ENCODE results near the gene BMPR1A. TPM values are rescaled to one million over a fixed set of nuclear protein-coding genes. Genes with fewer than 3 reads are reported as not detected.

Gene BMPR1A
- polyA plus RNA-seq, 2 of the 4 experiments (the other 2 are of a cell fraction) = 25.5 to 39.0 TPM

GRCh38 chr10:86715156-86715795, 41.1 kb upstream of the BMPR1A start:
- H3K4me2 ChIP-seq = no peak overlapping the region
- ChIA-PET CTCF (interaction anchor here (0.6 to 2.0 kb wide), 8 partner anchors 9 to 224 kb away, joined by 3 to 6 read pairs (median 3); no protein-coding TSS in a partner anchor), POLR2A (no interaction called here)
- 63% methylated on average over 6 of the region's 6 CpGs for WGBS (ENCODE audit: missing lambda C conversion rate)
- no peaks in the 10 kb centered on the region for H3K9me3 ChIP-seq
- H3K4me1 ChIP-seq = peaks cover 11% of the 10 kb centered on the region; the same call in 2 of the 3 replicates
- no peak for ATAC-seq
- no peak for TF ChIP-seq HMGXB4 (CRISPR knock-in tag; IDR thresholded peaks at IDR 0.05; ENCODE audit: borderline replicate concordance)
- TF ChIP-seq NFE2L2 (conservative IDR thresholded peaks at IDR 0.05; ENCODE audit: low read length) = no peak
- TF ChIP-seq TFCP2L1 (CRISPR knock-in tag; IDR thresholded peaks at IDR 0.05) = no peak
- no peak for TF ChIP-seq EHMT2 (IDR thresholded peaks at IDR 0.05; ENCODE audit: low read depth)
- TF ChIP-seq PHF8 (IDR thresholded peaks at IDR 0.05; ENCODE audit: borderline replicate concordance, low read depth) = no peak
- TF ChIP-seq ATOH8 (CRISPR knock-in tag; IDR thresholded peaks at IDR 0.05; ENCODE audit: low read depth) = no peak
- TF ChIP-seq CHD4 (IDR thresholded peaks at IDR 0.05; ENCODE audit: borderline replicate concordance) = no peak
- TF ChIP-seq EHF (CRISPR knock-in tag; IDR thresholded peaks at IDR 0.05) = no peak
- TF ChIP-seq CHD2 (IDR thresholded peaks at IDR 0.05; ENCODE audit: low read length, partially characterized antibody) = no peak
- no peak for TF ChIP-seq JUNB (IDR thresholded peaks at IDR 0.05)
- DNase-seq (ENCODE audit: low read depth in 1 of 2, low spot score in 1 of 2) = no peak
- H3K4me3 ChIP-seq = no peak overlapping the region
- no peak for FAIRE-seq
- no peak overlapping the region for H3K27ac ChIP-seq

GRCh38 chr10:86715836-86716235, 40.6 kb upstream of the BMPR1A start:
- CTCF ChIA-PET = interaction anchor here (0.6 to 2.0 kb wide), 5 partner anchors 8 to 223 kb away, joined by 3 to 6 read pairs (median 3); no protein-coding TSS in a partner anchor
- no peaks in the 10 kb centered on the region for H3K9me3 ChIP-seq

GRCh38 chr10:86716466-86716865, 40.0 kb upstream of the BMPR1A start:
- H3K9me3 ChIP-seq = no peaks in the 10 kb centered on the region
- CTCF ChIA-PET = no interaction called here
- TF ChIP-seq SREBF2 (IDR thresholded peaks at IDR 0.05) = no peak
- no peak for TF ChIP-seq RAD21 (conservative IDR thresholded peaks at IDR 0.05 in 1 of 2, IDR thresholded peaks at IDR 0.05 in 1 of 2)
- TF ChIP-seq ESRRA (IDR thresholded peaks at IDR 0.05; ENCODE audit: borderline replicate concordance, low read length) = no peak
- TF ChIP-seq MAX (IDR thresholded peaks at IDR 0.05) = no peak
- TF ChIP-seq HDAC2 (IDR thresholded peaks at IDR 0.05) = no peak
- no peak for TF ChIP-seq ZFP36 (IDR thresholded peaks at IDR 0.05; ENCODE audit: borderline replicate concordance, partially characterized antibody)
- no peak for TF ChIP-seq NFE2L2 (conservative IDR thresholded peaks at IDR 0.05; ENCODE audit: low read length)
- no peak for TF ChIP-seq ELK1 (IDR thresholded peaks at IDR 0.05; ENCODE audit: low read depth, low read length)
- no peak for TF ChIP-seq EHF (CRISPR knock-in tag; IDR thresholded peaks at IDR 0.05)
- TF ChIP-seq BCL3 (IDR thresholded peaks at IDR 0.05) = no peak
- no peak for TF ChIP-seq MYC (IDR thresholded peaks at IDR 0.05; ENCODE audit: borderline replicate concordance, low read length)

More at GRCh38 chr10:86715836-86716235, 40.6 kb upstream of the BMPR1A start:
- ATAC-seq (no peak), FAIRE-seq (no peak), DNase-seq (ENCODE audit: low read depth in 1 of 2, low spot score in 1 of 2) (no peak)
- no peak for TF ChIP-seq BCL3 (IDR thresholded peaks at IDR 0.05)
- no peak for TF ChIP-seq RNF2 (IDR thresholded peaks at IDR 0.05; ENCODE audit: borderline replicate concordance, low read depth)
- TF ChIP-seq NR3C1 (IDR thresholded peaks at IDR 0.05) = no peak
- no peak for TF ChIP-seq JUN (IDR thresholded peaks at IDR 0.05)
- TF ChIP-seq HDAC2 (IDR thresholded peaks at IDR 0.05) = no peak
- no peak for TF ChIP-seq SREBF2 (IDR thresholded peaks at IDR 0.05)
- TF ChIP-seq ZSCAN20 (CRISPR knock-in tag; IDR thresholded peaks at IDR 0.05) = no peak
- no peak for TF ChIP-seq FOXS1 (CRISPR knock-in tag; IDR thresholded peaks at IDR 0.05)
- no peak for TF ChIP-seq ZC3H11A (IDR thresholded peaks at IDR 0.05)
- TF ChIP-seq CBX8 (IDR thresholded peaks at IDR 0.05) = no peak
- TF ChIP-seq MAX (IDR thresholded peaks at IDR 0.05) = no peak
- no peak for TF ChIP-seq ZNF302 (CRISPR knock-in tag; IDR thresholded peaks at IDR 0.05)
- no peak for TF ChIP-seq MYC (IDR thresholded peaks at IDR 0.05; ENCODE audit: borderline replicate concordance, low read length)
- TF ChIP-seq HOXB13 (CRISPR knock-in tag; IDR thresholded peaks at IDR 0.05; ENCODE audit: low read depth) = no peak
- no peak for TF ChIP-seq MAFK (IDR thresholded peaks at IDR 0.05; ENCODE audit: partially characterized antibody)
- no peak overlapping the region for H3K4me2 ChIP-seq
- 85% methylated on average over 1 of the region's 5 CpGs for WGBS (ENCODE audit: missing lambda C conversion rate)
- no peak overlapping the region for H3K27ac ChIP-seq
- no peak overlapping the region for H3K4me3 ChIP-seq
- POLR2A ChIA-PET = no interaction called here
- peaks cover 6% of the 10 kb centered on the region; the same call in 2 of the 3 replicates for H3K4me1 ChIP-seq

More at GRCh38 chr10:86716466-86716865, 40.0 kb upstream of the BMPR1A start:
- Histone ChIP-seq H3K4me3 (no peak overlapping the region), H3K4me1 (0 out of 3 replicates have a peak, but pooled peaks cover 5% of the 10 kb centered on the region), H3K27ac (no peak overlapping the region), H3K4me2 (no peak overlapping the region)
- 76% methylated on average over 8 of the region's 13 CpGs for WGBS (ENCODE audit: missing lambda C conversion rate)
- FAIRE-seq = no peak
- ATAC-seq = no peak
- POLR2A ChIA-PET = no interaction called here
- DNase-seq (ENCODE audit: low read depth in 1 of 2, low spot score in 1 of 2) = no peak
